Tongue (tissue), 1 donor: ENCODE data around the gene TM4SF5. TPM values are rescaled to one million over a fixed set of nuclear protein-coding genes. Genes with fewer than 3 reads are reported as not detected.

Experiments
- total RNA-seq: library from RNA; depleted of rRNA; stranded (reverse); fragments of >200 nt; gene quantifications from one replicate; pipeline ENCODE4 v1.2.3, GENCODE V29; 2014

TM4SF5 gene
- total RNA-seq, 1 donor from 2014 or later: not detected

Other genes starting within 250 kb of the TM4SF5 start
- 25.7 TPM for gene MYBBP1A, start 216.5 kb upstream of the TM4SF5 start, total RNA-seq
- gene GGT6, start 211.3 kb upstream of the TM4SF5 start, total RNA-seq: 10.5 TPM
- 174 TPM for gene SMTNL2, start 187.4 kb upstream of the TM4SF5 start, total RNA-seq
- 0.31 TPM for gene ALOX15, start 130.2 kb upstream of the TM4SF5 start, total RNA-seq
- 43.6 TPM for gene PELP1, start 67.7 kb upstream of the TM4SF5 start, total RNA-seq
- gene ARRB2, start 61.3 kb upstream of the TM4SF5 start, total RNA-seq: 14.6 TPM
- 14.9 TPM for gene MED11, start 40.5 kb upstream of the TM4SF5 start, total RNA-seq
- not detected for gene ZMYND15, start 32.1 kb upstream of the TM4SF5 start, total RNA-seq
- 4.8 TPM for gene CXCL16, start 32.0 kb upstream of the TM4SF5 start, total RNA-seq
- 13.1 TPM for gene VMO1, start 14.5 kb downstream of the TM4SF5 start, total RNA-seq
- not detected for gene GLTPD2, start 17.1 kb downstream of the TM4SF5 start, total RNA-seq
- 79.1 TPM for gene PSMB6, start 24.3 kb downstream of the TM4SF5 start, total RNA-seq
- 16.1 TPM for gene PLD2, start 35.3 kb downstream of the TM4SF5 start, total RNA-seq
- gene MINK1, start 61.5 kb downstream of the TM4SF5 start, total RNA-seq: 51.4 TPM
- gene C17orf107, start 127.7 kb downstream of the TM4SF5 start, total RNA-seq: 5.1 TPM
- gene CHRNE, start 131.2 kb downstream of the TM4SF5 start, total RNA-seq: 3.8 TPM
- not detected for gene GP1BA, start 160.4 kb downstream of the TM4SF5 start, total RNA-seq
- 94.6 TPM for gene SLC25A11, start 168.2 kb downstream of the TM4SF5 start, total RNA-seq
- gene RNF167, start 168.4 kb downstream of the TM4SF5 start, total RNA-seq: 20.3 TPM
- 168 TPM for gene PFN1, start 176.6 kb downstream of the TM4SF5 start, total RNA-seq
- gene ENO3, start 179.2 kb downstream of the TM4SF5 start, total RNA-seq: 4,089 TPM
- 68.2 TPM for gene SPAG7, start 195.9 kb downstream of the TM4SF5 start, total RNA-seq
- 8.0 TPM for gene CAMTA2, start 215.8 kb downstream of the TM4SF5 start, total RNA-seq
- 0.62 TPM for gene INCA1, start 225.6 kb downstream of the TM4SF5 start, total RNA-seq
- 97.3 TPM for gene KIF1C, start 226.1 kb downstream of the TM4SF5 start, total RNA-seq